ENCODE results near the gene CSNK2B.
"Not testable (repeated sequence)": the region's sequence is repeated elsewhere in the genome, so short reads cannot be mapped to it uniquely, and the experiment has no call there.

The CSNK2B gene

DNA sequence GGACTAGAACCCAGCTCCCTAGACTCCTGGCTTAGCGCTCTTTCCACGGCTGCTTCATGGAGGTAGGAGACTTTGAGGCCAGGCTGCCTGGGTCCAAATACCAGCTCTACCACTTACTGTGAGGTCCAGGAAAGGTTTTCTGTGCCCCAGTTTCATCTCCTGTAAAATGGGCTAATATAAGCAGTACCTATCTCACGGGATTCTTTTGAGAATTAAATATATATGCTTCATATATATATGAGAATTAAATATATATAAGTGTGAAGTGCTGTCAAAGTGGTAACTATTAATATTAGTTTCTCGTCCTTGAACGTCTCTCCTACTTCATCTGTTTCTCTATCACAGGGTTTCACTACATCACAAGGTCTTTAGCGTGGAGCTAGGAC is 25.2 kb downstream of the CSNK2B start:
- no peak for FAIRE-seq

DNA sequence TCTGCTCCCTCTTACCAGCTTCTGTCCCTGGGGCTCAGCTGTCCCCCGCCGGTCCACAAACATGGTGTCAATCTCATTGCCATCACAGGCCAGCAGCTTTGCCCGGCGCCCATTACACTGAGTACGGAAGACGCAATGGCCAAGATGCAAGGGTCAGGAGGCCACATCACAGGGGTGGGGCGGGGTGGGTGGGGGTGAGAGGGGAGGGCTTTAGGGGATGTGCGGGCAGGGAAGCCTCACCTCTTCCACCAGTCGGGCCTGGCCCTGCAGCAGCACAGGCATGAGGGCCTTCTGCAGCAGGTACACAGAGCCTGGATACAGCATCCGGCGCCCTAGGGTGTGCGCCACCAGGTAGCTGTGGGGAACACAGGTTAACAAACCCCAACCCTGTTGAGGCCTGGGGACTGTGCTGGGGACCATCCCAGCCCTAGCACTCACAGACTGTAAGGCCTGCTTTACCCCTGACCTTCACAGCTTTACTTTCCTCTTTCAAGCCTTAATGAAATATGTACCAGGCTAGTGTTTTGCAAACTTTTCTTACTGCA is 25.8 kb downstream of the CSNK2B start:
- FAIRE-seq = no peak

DNA sequence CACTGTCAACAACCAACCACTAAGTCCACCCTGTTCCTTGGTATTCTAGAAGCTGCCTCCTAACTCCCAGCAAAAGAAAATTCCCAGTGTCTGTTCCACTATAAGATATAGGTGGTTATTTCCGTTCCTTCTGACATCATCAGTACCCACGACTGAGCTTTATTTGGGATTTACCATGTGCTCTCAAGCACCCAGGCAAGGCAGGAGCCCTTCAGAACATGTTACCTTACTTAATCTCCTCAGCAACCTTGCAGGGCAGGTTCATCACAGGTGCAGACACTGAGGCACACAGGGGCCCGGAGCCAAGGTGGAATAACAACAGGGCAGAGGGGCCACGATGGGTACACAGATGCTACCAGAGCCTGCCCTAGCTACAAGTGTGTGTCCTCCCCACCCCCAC is 26.5 kb downstream of the CSNK2B start:
- no peak for FAIRE-seq

DNA sequence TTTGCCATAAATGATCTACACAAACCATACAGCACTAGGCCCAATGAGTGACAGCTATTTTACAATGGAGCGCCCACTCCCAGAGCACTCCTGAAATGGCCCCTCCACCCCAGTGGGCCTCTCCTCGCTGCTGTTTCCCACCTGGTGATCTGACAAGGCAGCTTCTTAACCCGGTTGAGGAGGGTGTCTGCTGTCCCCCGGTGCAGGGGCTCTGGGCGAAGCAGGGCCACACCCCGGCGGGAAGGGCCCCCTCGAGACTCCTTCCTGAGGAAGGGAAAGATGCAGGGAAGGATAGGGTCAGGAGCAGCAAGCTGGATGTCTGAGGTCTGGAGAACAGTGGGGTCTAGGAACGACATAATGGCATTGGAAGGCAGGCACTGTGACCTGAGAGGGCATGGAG is 27.0 kb downstream of the CSNK2B start:
- FAIRE-seq = no peak

DNA sequence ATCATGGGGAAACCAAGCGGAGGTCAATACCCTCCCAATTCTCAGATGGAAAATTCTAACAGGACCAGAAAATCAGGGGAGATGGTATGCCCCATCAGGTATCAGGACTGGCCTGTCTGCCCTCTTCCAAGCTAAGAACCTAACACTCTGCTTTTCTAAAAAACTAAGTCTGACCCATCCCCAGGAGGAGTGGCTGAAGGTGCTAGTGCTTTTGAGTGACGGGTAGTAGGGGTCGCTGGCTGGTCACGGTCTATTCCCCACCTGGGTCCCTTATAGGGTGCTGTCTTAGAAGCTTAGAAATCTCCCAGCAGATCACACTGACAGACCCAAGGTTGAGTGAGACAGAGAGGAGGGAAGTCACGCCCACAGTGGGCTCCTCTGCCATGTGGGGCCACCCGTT is 27.7 kb downstream of the CSNK2B start:
- no peak for FAIRE-seq

DNA sequence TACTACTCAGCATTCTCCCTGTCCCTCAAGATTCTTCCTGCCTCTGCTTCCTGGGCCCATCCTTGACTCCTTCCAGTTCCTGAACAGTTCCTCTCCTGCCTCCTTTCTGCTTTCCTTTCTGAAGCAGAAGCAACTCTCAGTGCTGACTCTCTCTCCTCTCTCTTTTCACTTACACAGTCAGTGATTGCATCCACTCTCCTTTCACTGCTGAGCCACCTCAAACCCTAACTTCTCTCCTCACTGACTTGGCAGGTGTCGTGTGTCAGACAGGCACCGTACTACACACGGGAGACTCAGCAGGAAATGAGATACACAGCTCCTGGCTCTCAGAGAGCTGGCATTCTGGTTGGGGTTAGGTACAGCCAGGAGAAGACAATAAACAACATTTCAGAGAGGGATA is 31.7 kb downstream of the CSNK2B start:
- FAIRE-seq = no peak

DNA sequence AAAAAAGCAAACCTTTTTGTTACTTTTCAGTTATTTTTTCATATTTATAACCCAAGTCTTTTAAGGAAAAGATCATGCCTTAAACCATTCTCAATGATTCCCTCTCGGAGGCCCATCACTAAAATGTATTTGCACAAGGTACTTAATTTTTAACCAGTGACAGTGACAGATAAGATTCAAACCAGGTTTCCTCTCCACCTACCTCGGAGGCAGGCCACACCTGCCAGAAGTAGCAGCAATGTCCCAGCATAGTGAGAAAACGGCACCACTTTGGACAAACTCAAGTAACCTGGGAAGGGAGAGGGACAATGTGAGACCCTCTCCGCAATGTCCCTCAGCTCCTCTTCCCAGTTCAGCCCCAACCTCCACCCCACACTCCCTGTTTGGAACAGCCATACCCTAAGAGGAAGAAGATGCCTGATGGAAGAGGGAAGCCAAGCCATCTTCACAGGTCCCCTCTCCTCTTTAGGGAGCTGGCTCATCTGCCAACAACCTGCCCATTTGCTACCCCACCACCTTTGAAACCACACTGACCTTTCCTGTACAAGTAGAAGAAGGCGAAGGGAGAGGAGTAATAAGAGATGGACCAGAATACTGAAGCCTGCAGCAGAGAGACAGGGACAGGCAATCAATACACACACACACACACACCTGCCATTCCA is 35.0 kb downstream of the CSNK2B start:
- no peak for FAIRE-seq

DNA sequence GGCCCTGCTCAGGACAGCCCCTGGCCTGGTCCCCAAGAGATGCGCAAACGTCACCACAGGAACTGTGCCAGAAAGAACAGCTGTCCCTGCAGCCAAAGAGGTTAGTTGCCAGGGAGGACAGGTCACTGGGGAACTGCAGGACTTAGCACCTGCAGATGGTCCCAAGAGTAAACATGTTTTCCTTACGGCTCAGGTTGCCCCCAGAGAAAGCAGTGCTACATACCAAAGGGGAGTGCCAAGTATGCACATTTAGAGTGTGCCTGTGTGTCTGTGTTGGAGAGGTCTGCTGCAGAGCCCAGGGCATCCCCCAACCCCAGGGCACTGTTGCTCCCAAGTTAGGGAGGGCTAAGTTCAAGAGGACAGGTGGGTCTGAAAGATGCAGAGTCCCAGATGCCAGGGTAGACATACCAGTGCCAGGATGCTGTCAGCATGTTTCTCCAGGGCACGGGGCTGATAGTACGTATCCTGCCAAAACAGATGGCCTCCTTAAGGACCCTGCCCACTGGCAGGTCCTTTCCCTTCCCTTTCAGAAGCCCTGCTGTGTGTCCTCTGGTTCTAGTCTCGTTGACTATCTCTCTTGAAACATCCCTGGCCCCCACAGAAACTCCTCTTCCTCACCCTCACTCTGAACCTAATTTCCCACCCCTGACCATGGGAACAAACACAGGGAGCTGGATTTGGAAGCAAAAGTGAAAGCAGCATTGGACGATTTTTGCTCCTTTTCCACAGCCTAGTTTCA is 36.0 kb downstream of the CSNK2B start:
- FAIRE-seq = no peak

DNA sequence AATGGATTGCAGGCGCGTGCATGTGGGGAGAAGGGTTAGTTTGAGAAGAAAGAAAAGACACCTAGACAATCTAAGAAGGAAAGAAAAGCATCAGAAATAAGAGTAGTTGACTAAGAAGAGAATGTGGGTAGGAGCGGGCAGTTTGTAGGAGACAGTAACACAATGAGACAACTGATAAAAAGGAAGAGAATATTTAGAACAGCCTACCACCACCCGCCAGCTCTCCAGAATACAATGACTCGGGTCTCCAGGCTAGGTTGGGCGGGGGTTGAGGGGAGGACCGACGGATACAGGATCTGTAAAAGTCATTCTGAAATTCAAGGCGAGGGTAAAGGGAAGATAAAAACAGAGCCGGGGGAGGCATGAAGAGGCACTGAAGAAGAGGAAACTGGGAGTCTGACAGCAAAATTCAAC is 36.5 kb downstream of the CSNK2B start:
- FAIRE-seq = no peak

DNA sequence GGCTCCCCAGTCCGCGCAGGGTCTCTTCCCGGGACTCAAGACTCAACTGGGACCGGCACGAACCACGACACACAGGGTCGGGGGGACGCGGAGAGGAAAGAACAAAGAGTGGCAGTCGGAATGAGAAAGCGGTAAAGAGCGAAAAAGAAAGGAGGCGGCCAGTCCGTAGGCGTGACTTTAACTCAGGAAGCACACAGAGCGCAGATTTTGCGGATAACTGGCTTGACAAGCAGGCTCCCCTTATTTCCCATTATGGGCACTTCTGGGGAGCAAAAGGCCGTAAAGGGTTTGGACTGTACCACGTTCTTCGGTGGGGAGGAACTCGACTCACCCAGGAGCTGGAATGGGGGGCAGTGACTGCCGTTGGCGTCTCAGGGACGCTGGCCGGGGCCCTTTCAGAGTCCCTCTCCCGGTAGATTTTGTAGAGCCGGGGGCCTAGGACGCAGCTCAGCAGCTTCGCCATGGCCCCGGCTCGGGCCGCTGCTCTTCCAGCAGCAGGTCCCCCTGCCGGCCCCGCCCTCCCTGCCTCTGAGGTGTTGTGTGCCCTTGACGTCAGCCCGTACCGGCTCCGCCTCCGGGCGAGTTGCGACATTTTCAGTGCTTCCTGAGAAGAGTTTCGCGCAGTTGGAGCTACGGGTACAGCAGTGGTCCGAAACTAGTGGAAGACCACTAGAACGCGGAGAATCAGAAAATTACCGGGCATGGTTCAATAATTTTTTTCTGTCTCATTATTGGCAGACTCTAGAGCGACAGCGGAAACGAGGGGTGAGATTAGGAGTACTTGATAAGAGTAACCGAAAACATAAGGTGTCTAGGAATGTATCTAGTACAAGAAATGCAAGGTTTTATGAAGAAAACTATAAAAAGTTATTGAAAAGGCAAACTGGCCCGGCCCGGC is 37.2 kb downstream of the CSNK2B start, which contains the start of gene ABHD16A:
ABHD16A (minus strand) TSS at position 506 of the 898 bp plus-strand sequence; CDS start at position 463, 43 bp downstream.
- FAIRE-seq = peak; percentile 97

DNA sequence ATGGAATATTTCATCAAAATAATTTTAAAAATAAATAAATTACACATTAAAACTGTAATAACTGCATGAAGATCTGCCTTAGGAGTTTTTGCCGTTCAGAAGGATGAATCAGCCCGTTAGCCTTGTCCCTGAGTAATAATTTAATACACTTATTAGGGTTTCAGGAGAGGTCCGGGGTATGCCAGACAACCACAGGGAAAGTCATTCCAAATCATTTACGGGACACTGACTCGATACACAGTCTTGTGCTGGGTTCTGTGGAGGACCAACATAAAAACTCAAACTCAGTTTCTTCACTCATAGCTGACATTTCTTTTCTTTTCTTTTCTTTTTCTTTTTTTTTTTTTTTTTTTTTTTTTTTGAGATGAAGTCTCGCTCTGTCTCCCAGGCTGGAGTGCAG is 40.1 kb downstream of the CSNK2B start:
- FAIRE-seq = no peak

DNA sequence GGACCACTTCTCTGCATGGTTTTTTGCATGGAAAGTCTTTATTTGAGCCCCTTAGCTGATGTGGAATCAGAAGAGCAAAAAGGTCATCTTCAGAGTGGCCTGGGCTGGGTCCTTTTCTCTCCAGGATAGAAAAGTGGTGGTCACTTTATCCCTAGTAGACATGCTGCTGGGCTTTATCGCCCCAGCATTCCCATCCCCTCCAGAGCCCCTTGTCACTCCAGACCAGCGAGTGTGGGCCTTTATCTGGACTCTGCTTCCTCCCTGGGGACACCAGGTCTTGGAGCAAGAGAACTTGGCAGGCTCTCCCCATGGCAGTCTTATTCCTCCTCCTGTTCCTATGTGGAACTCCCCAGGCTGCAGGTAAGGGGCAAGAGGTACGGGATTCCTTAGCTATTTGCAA is 40.7 kb downstream of the CSNK2B start, which contains the start of gene LY6G6F:
LY6G6F (plus strand) TSS at position 268 of the 400 bp plus-strand sequence; CDS start at position 309, 41 bp downstream.
- no peak for FAIRE-seq

DNA sequence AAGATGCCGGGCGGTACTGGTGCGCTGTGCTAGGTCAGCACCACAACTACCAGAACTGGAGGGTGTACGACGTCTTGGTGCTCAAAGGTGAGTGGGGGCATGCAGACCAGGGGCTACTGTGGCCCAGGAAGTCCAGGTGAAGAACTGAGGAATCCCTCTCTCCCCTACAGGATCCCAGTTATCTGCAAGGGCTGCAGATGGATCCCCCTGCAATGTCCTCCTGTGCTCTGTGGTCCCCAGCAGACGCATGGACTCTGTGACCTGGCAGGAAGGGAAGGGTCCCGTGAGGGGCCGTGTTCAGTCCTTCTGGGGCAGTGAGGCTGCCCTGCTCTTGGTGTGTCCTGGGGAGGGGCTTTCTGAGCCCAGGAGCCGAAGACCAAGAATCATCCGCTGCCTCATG is 41.8 kb downstream of the CSNK2B start:
- FAIRE-seq = no peak

DNA sequence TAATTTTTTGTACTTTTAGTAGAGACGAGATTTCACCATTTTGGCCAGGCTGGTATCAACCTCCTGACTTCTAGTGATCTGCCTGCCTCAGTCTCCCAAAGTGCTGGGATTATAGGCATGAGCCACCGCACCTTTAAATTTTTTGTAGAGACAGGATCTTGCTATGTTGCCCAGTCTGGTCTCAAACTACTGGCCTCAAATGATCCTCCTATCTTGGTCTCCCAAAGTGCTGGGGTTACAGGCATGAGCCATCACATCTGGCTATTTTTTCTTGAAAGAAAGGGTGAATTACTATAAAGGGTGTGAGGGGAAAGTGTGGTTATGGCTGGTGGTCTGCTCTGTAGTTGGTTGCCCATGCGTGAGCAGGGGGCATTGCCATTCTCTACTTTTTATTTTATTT is 42.3 kb downstream of the CSNK2B start:
- no peak for FAIRE-seq

DNA sequence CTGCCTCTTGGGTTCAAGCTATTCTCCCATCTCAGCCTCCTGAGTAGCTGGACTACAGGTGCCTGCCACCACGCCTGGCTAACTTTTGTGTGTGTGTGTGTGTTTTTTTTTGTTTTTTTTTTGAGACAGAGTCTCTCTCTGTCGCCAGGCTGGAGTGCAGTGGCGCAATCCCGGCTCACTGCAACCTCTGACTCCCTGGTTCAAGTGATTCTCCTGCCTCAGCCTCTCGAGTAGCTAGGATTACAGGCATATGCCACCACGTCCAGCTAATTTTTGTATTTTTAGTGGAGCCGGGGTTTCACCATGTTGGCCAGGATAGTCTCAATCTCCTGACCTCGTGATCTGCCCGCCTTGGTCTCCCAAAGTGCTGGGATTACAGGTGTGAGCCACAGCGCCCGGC is 43.3 kb downstream of the CSNK2B start:
- FAIRE-seq = not testable (repeated sequence)

DNA sequence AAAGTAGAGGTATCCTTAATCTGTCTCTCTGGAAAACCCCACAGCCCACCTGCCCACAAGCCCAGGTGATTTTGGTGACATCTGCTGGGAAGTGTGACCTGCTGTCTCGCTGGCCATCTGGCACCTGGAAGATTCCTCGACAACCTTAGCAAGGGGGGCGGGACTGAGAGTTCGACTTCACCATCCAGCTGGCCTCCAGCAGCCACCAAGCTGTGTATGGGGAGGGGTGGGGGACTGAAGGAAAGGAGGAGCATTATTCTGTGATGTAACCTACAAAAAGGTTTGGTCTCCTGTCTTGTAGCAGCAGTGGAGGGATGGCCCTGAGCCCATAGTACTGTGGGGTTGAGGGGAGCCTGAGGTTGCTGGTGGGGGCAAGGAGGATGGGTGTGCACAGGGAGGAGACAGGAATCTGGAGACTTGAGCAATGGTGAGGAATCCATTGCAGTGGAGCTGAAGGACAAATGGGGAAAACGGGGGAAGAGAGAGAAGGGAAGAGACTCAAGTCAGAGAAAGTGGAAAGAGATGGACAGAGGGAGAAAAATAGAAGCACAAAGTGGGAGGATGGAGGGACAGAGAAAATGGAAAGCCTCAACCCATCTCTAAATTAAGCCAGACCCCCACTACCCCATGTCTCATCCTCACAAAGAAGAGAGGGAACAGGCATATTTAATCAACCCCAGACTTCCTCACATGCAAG is 44.8 kb downstream of the CSNK2B start:
- FAIRE-seq = no peak

DNA sequence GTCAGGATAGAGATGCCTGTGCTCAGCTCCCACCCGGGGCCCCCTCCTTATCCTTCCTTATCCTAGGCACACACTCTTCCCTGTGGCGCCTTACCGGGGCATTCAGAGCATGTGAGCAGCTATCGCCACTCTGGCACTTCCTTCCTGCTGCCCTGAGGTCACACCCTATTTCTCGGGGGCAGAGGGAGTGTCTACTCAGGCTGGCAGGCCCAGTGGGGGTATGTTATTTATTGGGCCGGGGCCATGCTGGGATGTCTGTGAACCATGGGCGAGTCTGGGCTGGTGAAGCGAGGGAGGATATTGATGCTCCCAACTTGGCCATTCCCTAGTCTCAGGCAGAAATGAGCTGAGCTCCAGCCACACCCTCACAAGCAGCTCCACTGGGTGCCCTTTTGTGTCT is 45.4 kb downstream of the CSNK2B start:
- FAIRE-seq = no peak

DNA sequence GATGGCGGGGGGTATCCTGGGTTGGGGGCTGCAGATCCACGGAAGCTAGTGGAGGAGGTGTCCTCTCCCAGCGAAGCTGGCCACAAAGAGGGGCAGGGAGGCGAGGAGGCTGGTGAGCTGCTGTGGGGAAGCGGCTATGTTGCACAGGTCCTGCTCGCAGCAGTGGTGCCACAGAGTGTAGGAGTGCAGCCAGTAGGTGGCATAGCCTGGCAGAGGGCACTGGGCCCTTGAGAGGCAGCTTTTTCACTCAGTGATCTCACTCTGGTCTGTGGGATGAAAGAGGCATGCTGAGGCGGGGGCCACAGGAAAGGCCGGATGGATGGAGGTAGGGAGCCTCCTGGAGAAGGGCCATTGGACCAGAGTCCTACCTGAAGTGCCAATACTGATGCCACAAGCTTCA is 46.4 kb downstream of the CSNK2B start:
- FAIRE-seq = no peak

DNA sequence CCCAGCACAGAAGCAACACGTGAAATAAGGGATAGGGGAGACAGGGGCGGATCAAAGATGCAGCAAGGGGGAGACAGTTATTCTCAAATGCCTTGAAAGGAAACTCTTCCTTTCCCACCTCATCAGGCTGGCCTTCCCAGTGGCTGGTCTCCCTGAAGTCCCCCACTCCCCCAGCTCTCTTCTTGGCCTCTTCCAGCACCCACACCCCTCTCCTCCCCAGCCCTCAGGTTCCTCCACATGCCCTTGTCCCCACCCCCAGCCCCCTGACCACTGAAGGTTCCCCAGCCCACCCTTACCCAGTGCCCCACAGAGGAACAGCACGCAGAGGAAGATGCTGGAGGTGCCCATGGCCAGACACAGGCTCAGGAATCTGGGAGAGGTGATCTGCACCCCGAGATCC is 47.6 kb downstream of the CSNK2B start:
- no peak for FAIRE-seq

DNA sequence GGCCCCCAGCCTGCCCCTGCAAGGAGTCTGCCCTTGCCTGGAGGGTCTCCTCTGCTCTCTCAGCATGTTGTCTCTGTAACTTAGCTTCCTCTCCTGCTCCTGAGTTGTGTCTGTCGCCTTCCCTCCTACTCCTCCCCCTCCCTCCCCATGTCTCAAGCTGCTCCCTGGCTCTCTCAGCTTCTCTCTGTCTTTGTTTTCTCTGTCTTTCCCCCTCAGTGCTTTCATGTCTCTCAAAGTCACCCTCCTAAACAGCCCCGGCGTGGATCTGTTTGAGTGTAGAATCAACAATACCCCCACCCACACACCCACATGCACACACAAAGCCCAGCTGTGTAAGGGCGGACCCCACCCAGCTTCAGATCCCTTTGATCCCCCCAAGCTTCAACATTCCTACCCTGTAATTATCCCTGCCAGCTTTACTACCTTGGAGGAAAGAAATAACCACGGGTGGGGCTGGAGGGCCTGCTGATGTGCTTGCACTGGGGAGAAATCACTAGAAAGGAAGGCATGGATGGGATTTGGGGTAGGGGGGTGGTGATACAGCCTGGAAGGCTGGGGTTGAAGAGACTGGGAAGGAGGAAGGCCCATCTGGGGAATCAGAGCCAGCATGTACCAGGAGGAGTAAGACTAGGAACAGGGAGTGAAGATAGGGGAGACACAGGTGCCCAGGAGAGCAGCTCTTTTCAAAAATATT is 48.3 kb downstream of the CSNK2B start:
- no peak for FAIRE-seq

DNA sequence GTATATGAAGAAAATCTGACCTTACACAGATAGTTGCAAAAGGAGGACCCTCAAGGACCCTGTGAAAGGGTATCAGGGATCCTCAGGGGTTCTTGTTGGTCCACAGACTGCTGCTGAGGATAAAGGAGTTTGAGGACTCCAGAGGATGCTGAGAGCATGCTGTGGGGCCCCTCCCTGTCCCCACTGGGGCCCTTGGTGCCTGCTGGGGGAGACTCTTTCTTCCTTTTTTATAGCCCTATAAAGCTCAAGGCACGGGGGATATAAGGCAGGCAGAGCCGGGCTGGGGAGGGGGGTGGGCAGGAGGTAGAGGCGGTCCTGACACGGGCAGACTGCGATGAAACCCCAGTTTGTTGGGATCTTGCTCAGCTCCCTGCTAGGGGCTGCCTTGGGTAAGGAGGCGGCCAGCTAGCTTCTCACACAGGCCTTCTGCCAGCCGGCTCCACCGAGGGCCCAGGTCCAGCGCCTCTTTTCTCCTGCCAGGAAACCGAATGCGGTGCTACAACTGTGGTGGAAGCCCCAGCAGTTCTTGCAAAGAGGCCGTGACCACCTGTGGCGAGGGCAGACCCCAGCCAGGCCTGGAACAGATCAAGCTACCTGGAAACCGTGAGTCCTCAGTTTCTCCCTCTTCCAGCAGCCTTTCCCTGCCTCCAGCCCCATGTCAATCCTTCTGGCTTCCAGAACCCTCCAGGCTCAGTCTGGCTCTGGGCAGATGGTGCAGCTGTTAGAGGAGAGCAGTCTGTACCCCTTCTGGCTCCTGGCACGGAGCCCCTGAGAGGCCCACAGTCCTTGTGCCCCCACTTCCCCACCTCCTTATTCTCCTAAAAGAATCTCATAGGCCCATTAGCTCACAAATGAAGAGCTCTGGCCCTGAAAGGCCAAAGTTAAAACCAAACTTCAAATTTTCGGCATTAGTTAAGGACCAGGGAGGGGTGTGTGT is 49.4 kb downstream of the CSNK2B start, which contains the start of gene LY6G6D:
LY6G6D (plus strand) TSS at position 327 of the 937 bp plus-strand sequence; CDS start at position 335, 8 bp downstream.
- no peak for FAIRE-seq
